Hepatocyte (in vitro differentiated cells): Measurements from ENCODE around the gene SIGLECL1.

Experiments used
- CTCF ChIP-seq: fragments of 200-600 bp; sonication (generic); IDR thresholded peaks from 2 replicates; pipeline ENCODE4 v1.5.1; 2016; ENCODE audit warnings: antibody characterized with exemption, mild to moderate bottlenecking; ENCODE audit not compliant: poor library complexity
- EZH2 ChIP-seq: fragments of 200-600 bp; sonication (generic); IDR thresholded peaks from 2 replicates; pipeline ENCODE4 v1.6.1; 2016; ENCODE audit warnings: antibody characterized with exemption, mild to moderate bottlenecking, borderline replicate concordance
- EZH2phosphoT487 ChIP-seq: fragments of 200-600 bp; sonication (generic); IDR thresholded peaks from one replicate; pipeline ENCODE4 v1.6.1; 2018; ENCODE audit warnings: antibody characterized with exemption, mild to moderate bottlenecking, low read depth, moderate library complexity; ENCODE audit not compliant: unreplicated experiment, severe bottlenecking

- TF ChIP-seq CTCF (no peak), EZH2phosphoT487 (no peak), EZH2 (no peak)
These were observed 40.6 kb upstream of the SIGLECL1 start for GRCh38 chr19:51210191-51210784.
